ENCODE results near the gene NMNAT2. TPM values are rescaled to one million over a fixed set of nuclear protein-coding genes. Genes with fewer than 3 reads are reported as not detected.
"Not testable (repeated sequence)": the region's sequence is repeated elsewhere in the genome, so short reads cannot be mapped to it uniquely, and the experiment has no call there.

The NMNAT2 gene
- total RNA-seq, 8 experiments from 2014 or later: 0.25 to 68.9 (median 37.4) TPM

DNA sequence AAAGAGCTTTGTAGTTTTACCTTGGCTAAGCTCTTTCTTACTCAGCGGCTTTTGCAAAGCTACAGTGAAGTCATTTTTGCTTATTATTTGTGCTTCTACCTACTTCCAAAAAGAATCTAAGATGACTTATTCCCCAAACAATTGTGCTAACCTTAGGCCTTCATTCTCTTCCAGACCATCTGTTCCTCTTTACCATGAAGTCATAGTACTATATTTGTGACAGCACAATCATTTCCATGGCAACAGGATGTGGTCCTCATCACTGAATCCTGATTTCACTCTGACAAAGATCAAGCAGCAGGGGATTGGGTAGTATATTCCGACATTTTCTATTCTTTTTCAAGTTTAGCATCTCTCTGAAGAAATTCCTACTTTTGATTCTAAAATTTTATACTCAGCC is 24.8 kb upstream of the NMNAT2 start:
- peak overlapping the region in 1 of 2 donors; percentile 39 for H3K27ac ChIP-seq

GRCh38 chr1:183438060-183438459 is 19.9 kb upstream of the NMNAT2 start:
- no peak overlapping the region for H3K27ac ChIP-seq

More for the DNA sequence above, 24.8 kb upstream of the NMNAT2 start:
- peak in 5 of 8 experiments; percentile 85 to 97 (median 91) for ATAC-seq (replicated peaks in 6 of 8)
- WGBS, 10 experiments: 33 to 100% (median 81%) methylated on average over 1 to 2 of the region's 2 CpGs
- in situ Hi-C loops (cut with MboI; ENCODE audit: low pct_unique_long_range_greater_than_20kb in 2 of 9, low sequenced_read_pairs in 9 of 9, unreplicated experiment in 9 of 9): no loop called here
- Histone ChIP-seq H3K4me1 (replicated peaks in 1 of 2) (peaks cover 0 to 14% of the 10 kb centered on the region in 2 donors), H3K4me3 (no peak overlapping the region)

DNA sequence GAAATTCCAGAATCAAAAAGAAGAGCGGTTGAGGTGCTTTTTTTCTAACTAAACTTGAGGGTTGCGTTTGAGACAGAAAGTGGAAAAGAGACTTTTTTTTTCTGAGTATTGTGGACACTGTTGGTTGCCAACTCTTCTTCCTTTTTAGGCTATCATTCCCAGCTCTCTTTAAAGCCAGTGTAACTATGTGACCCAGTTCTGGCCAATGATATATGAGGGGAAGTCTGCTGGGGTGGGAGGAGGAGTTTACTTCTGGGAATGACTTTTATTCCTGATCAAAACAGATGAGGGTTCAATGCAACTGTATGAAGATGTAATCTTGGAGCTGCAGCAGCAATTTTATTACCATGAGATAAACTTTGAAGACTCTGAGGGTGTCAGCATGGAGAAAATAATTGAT is 17.3 kb upstream of the NMNAT2 start:
- WGBS, 10 experiments: 75 to 100% (median 88%) methylated on average over 1 to 2 of the region's 2 CpGs; no CpG with 5 or more reads in 1 of the 10 experiments
- no peak overlapping the region for H3K27ac ChIP-seq
- H3K4me1 ChIP-seq (replicated peaks in 1 of 2): no peaks in the 10 kb centered on the region
- ATAC-seq (replicated peaks in 6 of 8): no peak
- no peak overlapping the region for H3K4me3 ChIP-seq
- in situ Hi-C loops (cut with MboI; ENCODE audit: low pct_unique_long_range_greater_than_20kb in 2 of 9, low sequenced_read_pairs in 9 of 9, unreplicated experiment in 9 of 9): no loop called here

More at GRCh38 chr1:183438060-183438459, 19.9 kb upstream of the NMNAT2 start:
- Histone ChIP-seq H3K4me1 (replicated peaks in 1 of 2) (peaks cover 0 to 8% of the 10 kb centered on the region in 2 donors), H3K4me3 (no peak overlapping the region)
- 28 to 95% (median 84%) methylated on average over 1 to 2 of the region's 2 CpGs for WGBS, 10 experiments
- ATAC-seq (replicated peaks in 6 of 8): no peak
- in situ Hi-C loops (cut with MboI; ENCODE audit: low pct_unique_long_range_greater_than_20kb in 2 of 9, low sequenced_read_pairs in 9 of 9, unreplicated experiment in 9 of 9): no loop called here

DNA sequence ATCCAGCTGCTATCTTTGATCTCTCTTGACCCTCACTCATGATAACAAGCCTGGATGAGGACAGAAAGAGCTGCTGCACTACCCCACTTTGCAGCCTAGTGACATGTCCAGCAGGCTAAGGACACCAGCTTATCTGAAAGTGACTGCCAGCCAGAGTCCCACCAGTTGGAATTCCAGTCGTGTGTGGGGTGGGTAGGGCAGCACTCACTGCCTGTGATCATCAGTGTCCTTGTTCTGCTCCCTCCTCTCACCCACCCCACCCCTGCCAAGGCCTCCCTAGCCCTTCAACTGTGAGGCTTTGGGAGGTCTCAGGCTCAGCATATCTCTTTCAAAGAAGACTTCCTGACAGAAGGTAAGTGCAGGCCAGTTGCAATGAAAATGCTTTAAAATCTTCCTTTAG is 15.5 kb upstream of the NMNAT2 start:
- ATAC-seq (replicated peaks in 6 of 8): no peak
- 0 to 20% (median 0%) methylated on average over 1 of the region's 1 CpG; no CpG with 5 or more reads in 6 of the 10 experiments for WGBS, 10 experiments
- Histone ChIP-seq H3K27ac (no peak overlapping the region), H3K4me1 (replicated peaks in 1 of 2) (no peaks in the 10 kb centered on the region), H3K4me3 (no peak overlapping the region)
- in situ Hi-C loops (cut with MboI; ENCODE audit: low pct_unique_long_range_greater_than_20kb in 2 of 9, low sequenced_read_pairs in 9 of 9, unreplicated experiment in 9 of 9): no loop called here

DNA sequence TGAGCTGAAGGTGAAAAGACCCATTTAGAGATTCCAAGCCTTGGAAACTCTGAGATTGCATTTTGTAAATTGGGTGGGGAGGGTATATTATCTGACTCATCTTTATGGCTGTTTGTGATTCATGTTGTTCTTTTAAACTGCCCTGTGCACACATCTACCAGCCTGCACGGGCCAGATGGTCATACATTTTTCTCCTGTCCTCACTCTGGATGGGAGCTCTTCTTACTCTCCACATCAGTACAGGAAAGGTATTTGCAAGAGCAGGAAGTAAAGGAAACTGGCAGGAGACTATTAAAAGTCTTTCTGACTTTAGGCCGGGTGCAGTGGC is 14.3 kb upstream of the NMNAT2 start:
- 50 to 67% methylated on average over 1 of the region's 2 CpGs; no CpG with 5 or more reads in 8 of the 10 experiments for WGBS, 10 experiments
- Histone ChIP-seq H3K27ac (no peak overlapping the region), H3K4me1 (replicated peaks in 1 of 2) (no peaks in the 10 kb centered on the region), H3K4me3 (no peak overlapping the region)
- in situ Hi-C loops (cut with MboI; ENCODE audit: low pct_unique_long_range_greater_than_20kb in 2 of 9, low sequenced_read_pairs in 9 of 9, unreplicated experiment in 9 of 9): no loop called here
- peak in 3 of 8 experiments; percentile 82 to 93 (median 83) for ATAC-seq (replicated peaks in 6 of 8)

GRCh38 chr1:183431840-183432547 is 13.8 kb upstream of the NMNAT2 start:
- in situ Hi-C loops (cut with MboI; ENCODE audit: low pct_unique_long_range_greater_than_20kb in 2 of 9, low sequenced_read_pairs in 9 of 9, unreplicated experiment in 9 of 9): no loop called here
- Histone ChIP-seq H3K4me1 (replicated peaks in 1 of 2) (no peaks in the 10 kb centered on the region), H3K27ac (no peak overlapping the region), H3K4me3 (no peak overlapping the region)
- ATAC-seq (replicated peaks in 6 of 8): peak in 1 of 8 experiments; percentile 8
- WGBS, 10 experiments: 59 to 93% (median 91%) methylated on average over 1 to 4 of the region's 4 CpGs; no CpG with 5 or more reads in 4 of the 10 experiments

DNA sequence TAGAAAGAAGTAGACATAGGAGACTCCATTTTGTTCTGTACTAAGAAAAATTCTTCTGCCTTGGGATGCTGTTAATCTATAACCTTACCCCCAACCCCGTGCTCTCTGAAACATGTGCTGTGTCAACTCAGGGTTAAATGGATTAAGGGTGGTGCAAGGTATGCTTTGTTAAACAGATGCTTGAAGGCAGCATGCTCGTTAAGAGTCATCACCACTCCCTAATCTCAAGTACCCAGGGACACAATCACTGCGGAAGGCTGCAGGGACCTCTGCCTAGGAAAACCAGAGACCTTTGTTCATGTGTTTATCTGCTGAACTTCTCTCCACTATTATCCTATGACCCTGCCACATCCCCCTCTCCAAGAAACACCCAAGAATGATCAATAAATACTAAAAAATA is 9.4 kb upstream of the NMNAT2 start:
- in situ Hi-C loops (cut with MboI; ENCODE audit: low pct_unique_long_range_greater_than_20kb in 2 of 9, low sequenced_read_pairs in 9 of 9, unreplicated experiment in 9 of 9); H3K27ac ChIP-seq; H3K4me1 ChIP-seq (replicated peaks in 1 of 2); H3K4me3 ChIP-seq; ATAC-seq (replicated peaks in 6 of 8): not testable (repeated sequence)
- WGBS, 10 experiments: 25 to 100% (median 76%) methylated on average over 1 to 2 of the region's 3 CpGs; no CpG with 5 or more reads in 4 of the 10 experiments

DNA sequence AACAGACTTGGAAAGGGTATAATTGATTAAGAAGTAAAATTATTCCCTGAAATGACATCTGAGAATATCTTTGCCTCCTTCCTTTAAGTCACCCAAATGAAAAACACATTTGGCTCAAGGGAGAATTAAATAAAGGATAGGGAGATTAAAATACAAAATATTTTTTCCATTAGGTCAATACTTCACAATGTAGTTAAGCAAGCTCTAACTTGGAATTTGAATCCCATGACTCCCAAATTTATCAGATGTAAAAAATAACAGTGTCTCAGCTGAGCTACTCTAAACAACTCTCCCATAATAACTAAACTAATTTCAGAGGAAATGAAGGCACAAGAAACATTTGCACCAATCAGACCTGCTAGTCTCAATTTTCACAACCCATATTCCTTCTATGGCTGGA is 6.5 kb upstream of the NMNAT2 start:
- in situ Hi-C loops (cut with MboI; ENCODE audit: low pct_unique_long_range_greater_than_20kb in 2 of 9, low sequenced_read_pairs in 9 of 9, unreplicated experiment in 9 of 9): no loop called here
- no peak for ATAC-seq (replicated peaks in 6 of 8)
- H3K4me1 ChIP-seq (replicated peaks in 1 of 2): peaks cover 0 to 3% of the 10 kb centered on the region in 2 donors
- H3K27ac ChIP-seq: no peak overlapping the region
- no peak overlapping the region for H3K4me3 ChIP-seq

- Histone ChIP-seq H3K4me1 (replicated peaks in 1 of 2) (peaks cover 0 to 14% of the 10 kb centered on the region in 2 donors), H3K4me3 (no peak overlapping the region), H3K27ac (no peak overlapping the region)
- WGBS, 10 experiments: 0 to 71% (median 57%) methylated on average over 1 of the region's 1 CpG; no CpG with 5 or more reads in 3 of the 10 experiments
- no peak for ATAC-seq (replicated peaks in 6 of 8)
- in situ Hi-C loops (cut with MboI; ENCODE audit: low pct_unique_long_range_greater_than_20kb in 2 of 9, low sequenced_read_pairs in 9 of 9, unreplicated experiment in 9 of 9): no loop called here
Observed at GRCh38 chr1:183423541-183423940, 5.4 kb upstream of the NMNAT2 start.

DNA sequence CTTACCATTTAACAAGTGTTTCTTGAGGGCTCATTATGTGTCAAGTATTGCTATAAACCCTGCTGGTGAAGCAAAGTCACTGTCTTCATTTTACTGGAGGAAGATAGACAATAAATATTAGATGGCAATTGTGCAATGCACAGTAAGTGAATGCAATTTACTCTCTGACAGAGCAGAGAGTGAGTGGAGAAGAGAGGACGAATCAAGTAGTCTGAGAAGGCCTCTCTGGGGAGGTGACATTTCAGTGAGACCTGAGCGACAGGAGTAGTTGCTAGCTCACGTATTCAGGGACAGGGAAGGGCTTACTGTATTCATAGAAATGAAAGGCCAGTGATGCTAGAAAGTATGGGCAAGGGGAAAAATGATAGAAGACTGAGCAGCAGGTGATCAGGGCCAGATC is 1.2 kb upstream of the NMNAT2 start:
- WGBS, 10 experiments: 14 to 100% (median 72%) methylated on average over 1 to 3 of the region's 3 CpGs
- no peak for ATAC-seq (replicated peaks in 6 of 8)
- no peak overlapping the region for H3K27ac ChIP-seq
- H3K4me1 ChIP-seq (replicated peaks in 1 of 2): peaks cover 5 to 20% of the 10 kb centered on the region in 2 donors
- no peak overlapping the region for H3K4me3 ChIP-seq
- in situ Hi-C loops (cut with MboI; ENCODE audit: low pct_unique_long_range_greater_than_20kb in 2 of 9, low sequenced_read_pairs in 9 of 9, unreplicated experiment in 9 of 9): no loop called here

GRCh38 chr1:183418696-183419095 is 516 bp upstream of the NMNAT2 start:
- ATAC-seq (replicated peaks in 6 of 8): no peak
- H3K4me3 ChIP-seq: peak overlapping the region; percentile 57 to 78 (median 64)
- peak overlapping the region in 1 of 2 donors; percentile 78 for H3K27ac ChIP-seq
- in situ Hi-C loops (cut with MboI; ENCODE audit: low pct_unique_long_range_greater_than_20kb in 2 of 9, low sequenced_read_pairs in 9 of 9, unreplicated experiment in 9 of 9): no loop called here
- 62 to 91% (median 79%) methylated on average over 2 to 6 of the region's 6 CpGs; no CpG with 5 or more reads in 1 of the 10 experiments for WGBS, 10 experiments
- peaks cover 5 to 20% of the 10 kb centered on the region in 2 donors for H3K4me1 ChIP-seq (replicated peaks in 1 of 2)

- peak overlapping the region; percentile 57 to 78 (median 64) for H3K4me3 ChIP-seq
- in situ Hi-C loops (cut with MboI; ENCODE audit: low pct_unique_long_range_greater_than_20kb in 2 of 9, low sequenced_read_pairs in 9 of 9, unreplicated experiment in 9 of 9): no loop called here
- peaks cover 5 to 20% of the 10 kb centered on the region in 2 donors for H3K4me1 ChIP-seq (replicated peaks in 1 of 2)
- peak overlapping the region; percentile 9 to 78 for H3K27ac ChIP-seq
- ATAC-seq (replicated peaks in 6 of 8): peak; percentile 83 to 99 (median 86)
- WGBS, 10 experiments: 1 to 37% (median 2%) methylated on average over 9 to 61 of the region's 69 CpGs; no CpG with 5 or more reads in 2 of the 10 experiments
Observed at GRCh38 chr1:183416850-183417771, 1.1 kb downstream of the NMNAT2 start.

- Histone ChIP-seq H3K27ac (no peak overlapping the region), H3K4me3 (no peak overlapping the region), H3K4me1 (replicated peaks in 1 of 2) (peaks cover 5 to 14% of the 10 kb centered on the region in 2 donors)
- no peak for ATAC-seq (replicated peaks in 6 of 8)
- in situ Hi-C loops (cut with MboI; ENCODE audit: low pct_unique_long_range_greater_than_20kb in 2 of 9, low sequenced_read_pairs in 9 of 9, unreplicated experiment in 9 of 9): no loop called here
Observed at GRCh38 chr1:183414365-183414764, 3.8 kb downstream of the NMNAT2 start.
